ENCODE data around the gene ATP1A1.

Gene ATP1A1

DNA sequence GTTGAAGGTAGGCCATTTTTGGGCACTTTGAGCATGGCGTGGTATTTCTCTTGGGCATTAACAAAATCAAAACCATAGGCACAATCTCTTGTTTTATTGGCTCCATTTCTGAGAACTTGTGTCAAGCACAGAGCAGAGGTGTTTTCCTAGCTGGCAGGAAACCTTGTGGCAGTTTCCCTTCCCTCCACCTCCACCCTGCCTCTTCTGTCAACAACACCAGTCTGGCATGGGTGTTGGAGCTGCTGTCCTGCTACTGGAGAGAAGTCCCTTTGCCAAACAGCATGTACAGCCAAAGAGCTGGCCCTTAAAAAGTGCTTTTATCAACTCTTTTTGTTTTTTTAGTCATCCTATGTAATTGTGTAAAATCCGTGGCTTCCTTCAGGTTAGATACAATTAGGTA is 16.0 kb downstream of the ATP1A1 start:
- no CpG with 5 or more reads among the region's 2 CpGs for WGBS, 2 donors (ENCODE audit: extremely low coverage in 2 of 2, insufficient read length in 2 of 2, insufficient replicate concordance in 1 of 2)
- no peak overlapping the region for H2BK120ac ChIP-seq (ENCODE audit: low read depth, low read length)
- H3K27ac ChIP-seq (replicated peaks; ENCODE audit: low read length): no peak overlapping the region
- no peak overlapping the region for H3K4me3 ChIP-seq (ENCODE audit: low read length in 2 of 2)
- DNase-seq (ENCODE audit: low spot score): no peak
- H3K23ac ChIP-seq (ENCODE audit: low read depth, low read length, poor library complexity): no peak overlapping the region
- no peaks in the 10 kb centered on the region for H3K27me3 ChIP-seq (ENCODE audit: control insufficient read depth in 3 of 3, insufficient read depth in 3 of 3, low read depth in 1 of 3, low read length in 3 of 3)
- peaks cover 45 to 98% of the 10 kb centered on the region in 2 donors for H3K36me3 ChIP-seq (replicated peaks in 1 of 2; ENCODE audit: control insufficient read depth in 2 of 2, insufficient read depth in 2 of 2, low read length in 2 of 2)
- H3K4me2 ChIP-seq (ENCODE audit: insufficient read depth, low read length, poor library complexity, severe bottlenecking): no peak overlapping the region
- H3K4me1 ChIP-seq (ENCODE audit: control insufficient read depth in 2 of 2, insufficient read depth in 1 of 2, low read depth in 1 of 2, low read length in 2 of 2): no peaks in the 10 kb centered on the region
- no peak overlapping the region for H4K8ac ChIP-seq (ENCODE audit: low read depth, low read length)
- H2BK12ac ChIP-seq (ENCODE audit: low read length): no peak overlapping the region
- H3K4ac ChIP-seq (ENCODE audit: low read length): no peak overlapping the region
- H4K91ac ChIP-seq (ENCODE audit: low read depth, low read length, poor library complexity): no peak overlapping the region
- no peak overlapping the region for H2AFZ ChIP-seq (ENCODE audit: low read length)
- H3K14ac ChIP-seq (ENCODE audit: low read length): no peak overlapping the region
- no peak overlapping the region for H3K18ac ChIP-seq (ENCODE audit: low read length)
- H2BK5ac ChIP-seq (ENCODE audit: low read length): no peak overlapping the region
- H3K9me3 ChIP-seq (replicated peaks in 1 of 2; ENCODE audit: control insufficient read depth in 2 of 2, insufficient read depth in 1 of 2, low read depth in 1 of 2, low read length in 2 of 2): peaks cover 0 to 4% of the 10 kb centered on the region in 2 donors
- no peak overlapping the region for H2AK5ac ChIP-seq (ENCODE audit: low read depth, low read length)
- no peak overlapping the region for H3K9ac ChIP-seq (ENCODE audit: low read depth, low read length, poor library complexity)
- H3K79me1 ChIP-seq (ENCODE audit: low read depth, low read length): peaks cover 4% of the 10 kb centered on the region
- no peak overlapping the region for H2BK15ac ChIP-seq (ENCODE audit: low read length)

DNA sequence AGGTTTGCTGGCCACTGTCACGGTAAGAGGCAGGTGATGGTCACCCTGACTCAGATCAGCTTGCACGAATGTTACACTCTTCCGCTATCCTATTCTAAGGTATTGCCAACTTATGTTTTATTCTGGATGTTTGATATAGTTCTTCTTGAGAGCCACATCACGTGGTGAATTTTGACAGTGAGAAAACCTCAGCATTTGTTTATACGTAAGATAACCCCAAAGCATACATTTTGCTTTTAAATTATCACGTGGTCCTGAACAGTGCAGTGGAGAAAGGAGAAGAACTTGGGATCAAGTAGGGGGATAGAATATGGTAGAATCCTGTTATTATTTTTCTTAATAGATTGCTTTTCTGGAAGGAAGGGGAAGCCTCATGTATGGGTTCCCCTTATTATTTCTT is 16.6 kb downstream of the ATP1A1 start:
- no peak overlapping the region for H3K18ac ChIP-seq (ENCODE audit: low read length)
- H2BK15ac ChIP-seq (ENCODE audit: low read length): no peak overlapping the region
- no peak overlapping the region for H3K4me2 ChIP-seq (ENCODE audit: insufficient read depth, low read length, poor library complexity, severe bottlenecking)
- no peak overlapping the region for H2AK5ac ChIP-seq (ENCODE audit: low read depth, low read length)
- no CpG with 5 or more reads among the region's 6 CpGs for WGBS, 2 donors (ENCODE audit: extremely low coverage in 2 of 2, insufficient read length in 2 of 2, insufficient replicate concordance in 1 of 2)
- H3K14ac ChIP-seq (ENCODE audit: low read length): no peak overlapping the region
- no peak overlapping the region for H2BK12ac ChIP-seq (ENCODE audit: low read length)
- no peak overlapping the region for H3K23ac ChIP-seq (ENCODE audit: low read depth, low read length, poor library complexity)
- H4K91ac ChIP-seq (ENCODE audit: low read depth, low read length, poor library complexity): no peak overlapping the region
- no peak overlapping the region for H2AFZ ChIP-seq (ENCODE audit: low read length)
- no peak overlapping the region for H3K4me3 ChIP-seq (ENCODE audit: low read length in 2 of 2)
- no peak overlapping the region for H2BK5ac ChIP-seq (ENCODE audit: low read length)
- peaks cover 49 to 98% of the 10 kb centered on the region in 2 donors for H3K36me3 ChIP-seq (replicated peaks in 1 of 2; ENCODE audit: control insufficient read depth in 2 of 2, insufficient read depth in 2 of 2, low read length in 2 of 2)
- peaks cover 0 to 4% of the 10 kb centered on the region in 2 donors for H3K9me3 ChIP-seq (replicated peaks in 1 of 2; ENCODE audit: control insufficient read depth in 2 of 2, insufficient read depth in 1 of 2, low read depth in 1 of 2, low read length in 2 of 2)
- no peaks in the 10 kb centered on the region for H3K27me3 ChIP-seq (ENCODE audit: control insufficient read depth in 3 of 3, insufficient read depth in 3 of 3, low read depth in 1 of 3, low read length in 3 of 3)
- peak overlapping the region; percentile 64 for H3K9ac ChIP-seq (ENCODE audit: low read depth, low read length, poor library complexity)
- no peak overlapping the region for H2BK120ac ChIP-seq (ENCODE audit: low read depth, low read length)
- no peak for DNase-seq (ENCODE audit: low spot score)
- H3K79me1 ChIP-seq (ENCODE audit: low read depth, low read length): peaks cover 4% of the 10 kb centered on the region
- no peak overlapping the region for H4K8ac ChIP-seq (ENCODE audit: low read depth, low read length)
- H3K4ac ChIP-seq (ENCODE audit: low read length): no peak overlapping the region
- H3K4me1 ChIP-seq (ENCODE audit: control insufficient read depth in 2 of 2, insufficient read depth in 1 of 2, low read depth in 1 of 2, low read length in 2 of 2): no peaks in the 10 kb centered on the region
- no peak overlapping the region for H3K27ac ChIP-seq (replicated peaks; ENCODE audit: low read length)

DNA sequence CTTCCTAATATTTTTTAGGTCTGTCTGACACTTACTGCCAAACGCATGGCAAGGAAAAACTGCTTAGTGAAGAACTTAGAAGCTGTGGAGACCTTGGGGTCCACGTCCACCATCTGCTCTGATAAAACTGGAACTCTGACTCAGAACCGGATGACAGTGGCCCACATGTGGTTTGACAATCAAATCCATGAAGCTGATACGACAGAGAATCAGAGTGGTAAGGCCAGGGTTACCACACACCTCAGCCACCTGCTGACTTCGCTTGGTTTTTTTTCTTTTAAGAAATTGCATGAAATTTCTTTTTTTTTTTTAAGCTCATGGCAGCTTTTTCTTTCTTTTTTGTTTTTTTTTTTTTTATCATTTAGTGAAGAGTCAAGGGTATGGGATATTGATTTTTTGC is 17.2 kb downstream of the ATP1A1 start:
- Histone ChIP-seq H3K27ac (replicated peaks; ENCODE audit: low read length) (no peak overlapping the region), H3K9me3 (replicated peaks in 1 of 2; ENCODE audit: control insufficient read depth in 2 of 2, insufficient read depth in 1 of 2, low read depth in 1 of 2, low read length in 2 of 2) (peaks cover 0 to 4% of the 10 kb centered on the region in 2 donors), H3K27me3 (ENCODE audit: control insufficient read depth in 3 of 3, insufficient read depth in 3 of 3, low read depth in 1 of 3, low read length in 3 of 3) (no peaks in the 10 kb centered on the region), H2BK5ac (ENCODE audit: low read length) (no peak overlapping the region), H2BK15ac (ENCODE audit: low read length) (no peak overlapping the region), H3K14ac (ENCODE audit: low read length) (no peak overlapping the region), H3K18ac (ENCODE audit: low read length) (no peak overlapping the region), H3K4me3 (ENCODE audit: low read length in 2 of 2) (no peak overlapping the region), H2BK120ac (ENCODE audit: low read depth, low read length) (no peak overlapping the region), H3K36me3 (replicated peaks in 1 of 2; ENCODE audit: control insufficient read depth in 2 of 2, insufficient read depth in 2 of 2, low read length in 2 of 2) (peaks cover 52 to 98% of the 10 kb centered on the region in 2 donors), H4K91ac (ENCODE audit: low read depth, low read length, poor library complexity) (no peak overlapping the region), H2AK5ac (ENCODE audit: low read depth, low read length) (no peak overlapping the region), H3K23ac (ENCODE audit: low read depth, low read length, poor library complexity) (no peak overlapping the region), H3K4ac (ENCODE audit: low read length) (no peak overlapping the region), H3K9ac (ENCODE audit: low read depth, low read length, poor library complexity) (no peak overlapping the region), H3K4me2 (ENCODE audit: insufficient read depth, low read length, poor library complexity, severe bottlenecking) (no peak overlapping the region), H3K4me1 (ENCODE audit: control insufficient read depth in 2 of 2, insufficient read depth in 1 of 2, low read depth in 1 of 2, low read length in 2 of 2) (no peaks in the 10 kb centered on the region), H3K79me1 (ENCODE audit: low read depth, low read length) (peaks cover 4% of the 10 kb centered on the region), H4K8ac (ENCODE audit: low read depth, low read length) (no peak overlapping the region), H2BK12ac (ENCODE audit: low read length) (no peak overlapping the region), H2AFZ (ENCODE audit: low read length) (no peak overlapping the region)
- no CpG with 5 or more reads among the region's 5 CpGs for WGBS, 2 donors (ENCODE audit: extremely low coverage in 2 of 2, insufficient read length in 2 of 2, insufficient replicate concordance in 1 of 2)
- no peak for DNase-seq (ENCODE audit: low spot score)

DNA sequence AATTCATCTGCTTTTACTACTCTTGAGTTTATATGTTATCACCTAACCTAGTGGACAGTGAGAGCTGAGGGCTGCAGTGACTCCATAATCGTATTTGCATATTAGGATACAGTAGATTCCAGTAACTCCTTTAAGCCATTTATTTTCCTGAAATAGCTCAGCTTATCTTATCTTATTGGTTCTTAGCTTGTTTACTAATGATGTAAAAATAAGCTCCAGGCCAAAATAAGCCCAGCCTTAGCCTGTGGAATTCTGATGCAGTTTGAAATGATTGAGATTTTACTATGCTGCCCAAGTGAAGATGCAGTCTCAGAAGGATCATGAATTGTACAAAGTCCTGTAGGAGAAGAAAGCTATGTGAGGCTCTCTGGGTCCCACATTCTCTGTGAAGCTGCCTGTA is 18.1 kb downstream of the ATP1A1 start:
- Histone ChIP-seq H4K8ac (ENCODE audit: low read depth, low read length) (no peak overlapping the region), H3K36me3 (replicated peaks in 1 of 2; ENCODE audit: control insufficient read depth in 2 of 2, insufficient read depth in 2 of 2, low read length in 2 of 2) (peaks cover 48 to 100% of the 10 kb centered on the region in 2 donors), H3K4me2 (ENCODE audit: insufficient read depth, low read length, poor library complexity, severe bottlenecking) (no peak overlapping the region), H3K23ac (ENCODE audit: low read depth, low read length, poor library complexity) (no peak overlapping the region), H2BK5ac (ENCODE audit: low read length) (no peak overlapping the region), H2BK120ac (ENCODE audit: low read depth, low read length) (no peak overlapping the region), H3K4me1 (ENCODE audit: control insufficient read depth in 2 of 2, insufficient read depth in 1 of 2, low read depth in 1 of 2, low read length in 2 of 2) (no peaks in the 10 kb centered on the region), H3K14ac (ENCODE audit: low read length) (no peak overlapping the region), H2BK12ac (ENCODE audit: low read length) (no peak overlapping the region), H3K27me3 (ENCODE audit: control insufficient read depth in 3 of 3, insufficient read depth in 3 of 3, low read depth in 1 of 3, low read length in 3 of 3) (no peaks in the 10 kb centered on the region), H3K9ac (ENCODE audit: low read depth, low read length, poor library complexity) (no peak overlapping the region), H3K27ac (replicated peaks; ENCODE audit: low read length) (no peak overlapping the region), H3K4ac (ENCODE audit: low read length) (no peak overlapping the region), H2BK15ac (ENCODE audit: low read length) (no peak overlapping the region), H2AFZ (ENCODE audit: low read length) (no peak overlapping the region), H3K79me1 (ENCODE audit: low read depth, low read length) (peaks cover 4% of the 10 kb centered on the region), H3K18ac (ENCODE audit: low read length) (no peak overlapping the region), H3K4me3 (ENCODE audit: low read length in 2 of 2) (no peak overlapping the region), H2AK5ac (ENCODE audit: low read depth, low read length) (no peak overlapping the region), H4K91ac (ENCODE audit: low read depth, low read length, poor library complexity) (no peak overlapping the region), H3K9me3 (replicated peaks in 1 of 2; ENCODE audit: control insufficient read depth in 2 of 2, insufficient read depth in 1 of 2, low read depth in 1 of 2, low read length in 2 of 2) (peaks cover 0 to 4% of the 10 kb centered on the region in 2 donors)
- no peak for DNase-seq (ENCODE audit: low spot score)
- WGBS, 2 donors (ENCODE audit: extremely low coverage in 2 of 2, insufficient read length in 2 of 2, insufficient replicate concordance in 1 of 2): no CpG with 5 or more reads among the region's 1 CpG
